NOMO-1 treated with dmso at 0.1 percent for 144 hours (cell line): ENCODE data around the gene DUSP22.
"Not testable (repeated sequence)": the region's sequence is repeated elsewhere in the genome, so short reads cannot be mapped to it uniquely, and the experiment has no call there.

Source experiments
- DNase-seq: peaks from one replicate; lab custom pipeline; 2025; ENCODE audit not compliant: unreplicated experiment; lab: John Stamatoyannopoulos, UW

Gene DUSP22

GRCh38 chr6:362231-362923, 70.1 kb downstream of the DUSP22 start:
- DNase-seq = no peak

GRCh38 chr6:362924-363249, 70.6 kb downstream of the DUSP22 start:
- DNase-seq = no peak

GRCh38 chr6:363291-363690, 71.0 kb downstream of the DUSP22 start:
- DNase-seq = no peak

GRCh38 chr6:363909-364308, 71.6 kb downstream of the DUSP22 start:
- no peak for DNase-seq

GRCh38 chr6:364609-365540, 72.6 kb downstream of the DUSP22 start:
- DNase-seq = no peak

- no peak for DNase-seq
Measured at GRCh38 chr6:365835-366234, 73.5 kb downstream of the DUSP22 start.

GRCh38 chr6:366389-367297, 74.4 kb downstream of the DUSP22 start:
- no peak for DNase-seq

GRCh38 chr6:367298-367794, 75.1 kb downstream of the DUSP22 start:
- DNase-seq = no peak

- no peak for DNase-seq
Measured at GRCh38 chr6:367891-368630, 75.8 kb downstream of the DUSP22 start.

GRCh38 chr6:369559-370431, 77.5 kb downstream of the DUSP22 start:
- no peak for DNase-seq

- no peak for DNase-seq
Measured at GRCh38 chr6:370555-370954, 78.3 kb downstream of the DUSP22 start.

GRCh38 chr6:371851-372250, 79.6 kb downstream of the DUSP22 start:
- not testable (repeated sequence) for DNase-seq

- DNase-seq = no peak
Measured at GRCh38 chr6:372336-372911, 80.1 kb downstream of the DUSP22 start.

- no peak for DNase-seq
Measured at GRCh38 chr6:373031-373430, 80.7 kb downstream of the DUSP22 start.

- DNase-seq = no peak
Measured at GRCh38 chr6:373773-374724, 81.8 kb downstream of the DUSP22 start.

- no peak for DNase-seq
Measured at GRCh38 chr6:374956-375355, 82.7 kb downstream of the DUSP22 start.

GRCh38 chr6:376827-377640, 84.7 kb downstream of the DUSP22 start:
- DNase-seq = no peak
